Measurements from ENCODE around the gene ATG4B. TPM values are rescaled to one million over a fixed set of nuclear protein-coding genes. Genes with fewer than 3 reads are reported as not detected.

The ATG4B gene
- total and polyA plus RNA-seq, 2 donors (not counting 3 experiments of a cell fraction or from before 2014, with no cell fraction given) = 83.6 to 113 TPM

DNA sequence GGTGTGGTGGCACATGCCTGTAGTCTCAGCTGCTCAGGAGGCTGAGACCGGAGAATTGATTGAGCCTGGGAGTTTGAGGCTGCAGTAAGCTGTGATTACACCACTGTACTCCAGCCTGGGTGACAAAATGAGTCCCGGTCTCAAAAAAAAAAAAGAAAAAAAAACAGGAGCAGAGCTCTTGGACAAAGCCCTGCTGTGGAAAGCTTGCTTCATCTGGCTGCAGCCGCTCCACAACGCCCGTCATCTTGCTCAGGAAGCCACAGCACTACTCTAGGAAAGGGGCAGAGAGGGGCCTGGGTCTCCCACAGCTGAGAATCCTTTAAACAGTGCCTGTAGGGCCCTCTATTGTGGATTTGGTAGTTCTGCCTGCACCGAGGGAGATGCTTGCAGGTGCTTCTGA lies 11.0 kb downstream of the ATG4B start:
- H3K4me3 ChIP-seq (replicated peaks in 1 of 3; ENCODE audit: insufficient read depth in 1 of 3, low read depth in 1 of 3, low read length in 3 of 3) = no peak overlapping the region
- H3K4me1 ChIP-seq (ENCODE audit: control insufficient read depth, extremely low read depth, insufficient read depth, low read length) = no peaks in the 10 kb centered on the region
- H3K36me3 ChIP-seq (ENCODE audit: control insufficient read depth in 2 of 2, extremely low read depth in 1 of 2, insufficient read depth in 2 of 2, low read length in 2 of 2) = peaks cover 6 to 15% of the 10 kb centered on the region in 2 experiments
- H4K20me1 ChIP-seq (replicated peaks; ENCODE audit: control insufficient read depth, extremely low read depth, insufficient read depth, low read length) = no peaks in the 10 kb centered on the region
- H3K27ac ChIP-seq (ENCODE audit: insufficient read depth, low read depth, low read length) = no peak overlapping the region
- ChIA-PET CTCF (interaction anchor here (1.3 kb wide), 1 partner anchor 13 kb away, joined by 3 read pairs; no protein-coding TSS in a partner anchor), POLR2A (no interaction called here)
- H3K9me1 ChIP-seq (replicated peaks; ENCODE audit: control insufficient read depth, extremely low read depth, insufficient read depth, low read length) = no peaks in the 10 kb centered on the region
- H3K9me3 ChIP-seq (replicated peaks; ENCODE audit: control insufficient read depth, insufficient read depth, low read length) = no peaks in the 10 kb centered on the region
- intact Hi-C loops (cut with micrococcal nuclease) = no loop called here
- DNase-seq (ENCODE audit: low read depth, low spot score) (no peak), FAIRE-seq (no peak)
- no peak overlapping the region for H2AFZ ChIP-seq (ENCODE audit: low read depth, low read length)
- dilution Hi-C loops (cut with MboI; ENCODE audit: extremely low pct_ligation_motif_present, low sequenced_read_pairs) = no loop called here
- no peak overlapping the region for H3K4me2 ChIP-seq (ENCODE audit: insufficient read depth, low read length)
- no peak overlapping the region for H3K9ac ChIP-seq (replicated peaks; ENCODE audit: extremely low read depth, insufficient read depth, low read length)
- BruUV-seq (replicated peaks) = no TSS peak
- H3K27me3 ChIP-seq (ENCODE audit: control insufficient read depth in 2 of 2, insufficient read depth in 2 of 2, low read length in 2 of 2) = no peaks in the 10 kb centered on the region
- H3K79me2 ChIP-seq (ENCODE audit: control insufficient read depth, insufficient read depth, low read length) = peaks cover 50% of the 10 kb centered on the region
- TF ChIP-seq POLR2A (IDR thresholded peaks at IDR 0.05; ENCODE audit: low read depth, low read length) (no peak), POLR2AphosphoS5 (IDR thresholded peaks at IDR 0.05; ENCODE audit: insufficient read depth, low read depth, low read length) (no peak)

DNA sequence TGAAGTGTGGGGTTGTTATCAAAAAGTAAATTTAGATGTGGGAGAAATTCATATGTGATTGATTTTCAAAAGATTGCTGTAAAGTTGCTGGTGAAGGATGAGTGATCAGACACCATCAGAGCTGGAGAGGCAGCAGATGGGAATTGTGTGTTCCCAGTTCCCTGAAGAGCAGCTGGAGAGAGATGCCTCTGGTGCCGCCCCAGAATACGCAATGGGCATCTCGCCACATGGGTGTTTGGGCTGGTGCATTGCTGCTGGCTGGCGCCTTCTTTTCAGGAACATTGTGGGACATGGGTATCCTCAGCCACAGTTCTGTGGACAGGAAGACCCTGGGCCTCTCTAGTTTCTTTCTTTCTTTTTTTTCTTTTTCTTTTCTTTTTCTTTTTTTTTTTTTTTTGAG lies 11.9 kb downstream of the ATG4B start:
- H2AFZ ChIP-seq (ENCODE audit: low read depth, low read length) = no peak overlapping the region
- peaks cover 44% of the 10 kb centered on the region for H3K79me2 ChIP-seq (ENCODE audit: control insufficient read depth, insufficient read depth, low read length)
- peaks cover 6 to 17% of the 10 kb centered on the region in 2 experiments for H3K36me3 ChIP-seq (ENCODE audit: control insufficient read depth in 2 of 2, extremely low read depth in 1 of 2, insufficient read depth in 2 of 2, low read length in 2 of 2)
- H3K4me2 ChIP-seq (ENCODE audit: insufficient read depth, low read length) = no peak overlapping the region
- no peak overlapping the region for H3K4me3 ChIP-seq (replicated peaks in 1 of 3; ENCODE audit: insufficient read depth in 1 of 3, low read depth in 1 of 3, low read length in 3 of 3)
- no peaks in the 10 kb centered on the region for H3K9me3 ChIP-seq (replicated peaks; ENCODE audit: control insufficient read depth, insufficient read depth, low read length)
- no peaks in the 10 kb centered on the region for H3K9me1 ChIP-seq (replicated peaks; ENCODE audit: control insufficient read depth, extremely low read depth, insufficient read depth, low read length)
- ChIA-PET POLR2A (interaction anchor here (0.7 kb wide), 1 partner anchor 46 kb away, joined by 3 read pairs; no protein-coding TSS in a partner anchor), CTCF (no interaction called here)
- TF ChIP-seq POLR2AphosphoS5 (IDR thresholded peaks at IDR 0.05; ENCODE audit: insufficient read depth, low read depth, low read length) = no peak
- TF ChIP-seq, protein P1, sequence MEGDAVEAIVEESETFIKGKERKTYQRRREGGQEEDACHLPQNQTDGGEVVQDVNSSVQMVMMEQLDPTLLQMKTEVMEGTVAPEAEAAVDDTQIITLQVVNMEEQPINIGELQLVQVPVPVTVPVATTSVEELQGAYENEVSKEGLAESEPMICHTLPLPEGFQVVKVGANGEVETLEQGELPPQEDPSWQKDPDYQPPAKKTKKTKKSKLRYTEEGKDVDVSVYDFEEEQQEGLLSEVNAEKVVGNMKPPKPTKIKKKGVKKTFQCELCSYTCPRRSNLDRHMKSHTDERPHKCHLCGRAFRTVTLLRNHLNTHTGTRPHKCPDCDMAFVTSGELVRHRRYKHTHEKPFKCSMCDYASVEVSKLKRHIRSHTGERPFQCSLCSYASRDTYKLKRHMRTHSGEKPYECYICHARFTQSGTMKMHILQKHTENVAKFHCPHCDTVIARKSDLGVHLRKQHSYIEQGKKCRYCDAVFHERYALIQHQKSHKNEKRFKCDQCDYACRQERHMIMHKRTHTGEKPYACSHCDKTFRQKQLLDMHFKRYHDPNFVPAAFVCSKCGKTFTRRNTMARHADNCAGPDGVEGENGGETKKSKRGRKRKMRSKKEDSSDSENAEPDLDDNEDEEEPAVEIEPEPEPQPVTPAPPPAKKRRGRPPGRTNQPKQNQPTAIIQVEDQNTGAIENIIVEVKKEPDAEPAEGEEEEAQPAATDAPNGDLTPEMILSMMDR (IDR thresholded peaks at IDR 0.05; ENCODE audit: extremely low read depth in 1 of 2, insufficient read depth in 1 of 2, low read depth in 1 of 2, low read length in 2 of 2) = no peak
- no peak overlapping the region for H3K9ac ChIP-seq (replicated peaks; ENCODE audit: extremely low read depth, insufficient read depth, low read length)
- H4K20me1 ChIP-seq (replicated peaks; ENCODE audit: control insufficient read depth, extremely low read depth, insufficient read depth, low read length) = no peaks in the 10 kb centered on the region
- intact Hi-C loops (cut with micrococcal nuclease) (no loop called here), dilution Hi-C loops (cut with MboI; ENCODE audit: extremely low pct_ligation_motif_present, low sequenced_read_pairs) (no loop called here)
- no TSS peak for BruUV-seq (replicated peaks)
- FAIRE-seq = no peak
- no peak for DNase-seq (ENCODE audit: low read depth, low spot score)
- H3K4me1 ChIP-seq (ENCODE audit: control insufficient read depth, extremely low read depth, insufficient read depth, low read length) = no peaks in the 10 kb centered on the region
- H3K27me3 ChIP-seq (ENCODE audit: control insufficient read depth in 2 of 2, insufficient read depth in 2 of 2, low read length in 2 of 2) = no peaks in the 10 kb centered on the region
- H3K27ac ChIP-seq (ENCODE audit: insufficient read depth, low read depth, low read length) = no peak overlapping the region
